OCI-LY3 (cell line): ENCODE data around the gene CACNA2D3.

Experiments
- H2AFZ ChIP-seq: fragments of 200-600, 300-600 bp; shearing (Covaris generic); 2 replicates; pipeline ENCODE4 v1.6.0; 2014; ENCODE audit warnings: antibody characterized with exemption, low read depth, low read length
- H3K27ac ChIP-seq: fragments of 200-600, 300-600 bp; sonication (generic); 2 replicates; pipeline ENCODE4 v1.5.1; 2014; ENCODE audit warnings: mild to moderate bottlenecking, low read length, moderate library complexity, mixed read lengths
- H3K27me3 ChIP-seq: fragments of 200-600, 300-600 bp; sonication (generic); 2 replicates; pipeline ENCODE4 v1.6.1; 2014; ENCODE audit warnings: low read depth, low read length, mixed read lengths
- H3K36me3 ChIP-seq: fragments of 200-600, 300-600 bp; sonication (generic); replicated peaks from 2 replicates; pipeline ENCODE3; 2014; ENCODE audit warnings: low read depth, low read length, mixed read lengths
- H3K4me1 ChIP-seq: fragments of 300-600, 200-600 bp; sonication (generic); 2 replicates; pipeline ENCODE4 v1.6.1; 2014; ENCODE audit warnings: low read length, mixed read lengths
- H3K4me2 ChIP-seq: fragments of 200-600, 300-600 bp; sonication (generic); 2 replicates; pipeline ENCODE4 v1.6.1; 2014; ENCODE audit warnings: low read length, mixed read lengths
- H3K4me3 ChIP-seq: fragments of 300-600, 200-600 bp; sonication (generic); 2 replicates; pipeline ENCODE4 v1.5.1; 2014; ENCODE audit warnings: antibody characterized with exemption, mild to moderate bottlenecking, low read length, moderate library complexity
- H3K79me2 ChIP-seq: fragments of 300-600, 200-600 bp; shearing (Covaris generic); 2 replicates; pipeline ENCODE4 v1.6.1; 2014; ENCODE audit warnings: mild to moderate bottlenecking, low read length, mixed read lengths
- H3K9ac ChIP-seq: fragments of 300-600, 200-600 bp; shearing (Covaris generic); 2 replicates; pipeline ENCODE4 v1.6.0; 2014; ENCODE audit warnings: mild to moderate bottlenecking, low read length, moderate library complexity
- H3K9me3 ChIP-seq: fragments of 200-600, 300-600 bp; shearing (Covaris generic); 2 replicates; pipeline ENCODE4 v1.6.1; 2014; ENCODE audit warnings: low read length, mixed read lengths; ENCODE audit not compliant: insufficient read depth
- H4K20me1 ChIP-seq: fragments of 200-600, 300-600 bp; sonication (generic); 2 replicates; pipeline ENCODE4 v1.6.1; 2016; ENCODE audit warnings: low read length, mixed read lengths; ENCODE audit not compliant: insufficient read depth
- EZH2phosphoT487 ChIP-seq: fragments of 200-600 bp; shearing (Covaris generic); IDR thresholded peaks from 2 replicates; pipeline ENCODE4 v1.6.1; 2018; ENCODE audit warnings: antibody characterized with exemption, mixed run types, low read depth
- TF ChIP-seq, protein P1 (sequence below): fragments of 200-600, 300-600 bp; sonication (generic); IDR thresholded peaks from 2 replicates; pipeline ENCODE4 v1.5.1; 2014; ENCODE audit warnings: antibody characterized with exemption, low read length, low read depth

CACNA2D3 gene

GRCh38 chr3:54983266-54984099 lies 861.1 kb downstream of the CACNA2D3 start:
- H3K27ac ChIP-seq, result no peak overlapping the region
- H3K27me3 ChIP-seq, result peaks cover 3% of the 10 kb centered on the region; the same call in 1 of the 2 replicates
- H3K9ac ChIP-seq, result no peak overlapping the region
- H4K20me1 ChIP-seq, result no peaks in the 10 kb centered on the region
- H3K4me3 ChIP-seq, result no peak overlapping the region
- no peaks in the 10 kb centered on the region for H3K79me2 ChIP-seq
- no peaks in the 10 kb centered on the region for H3K36me3 ChIP-seq
- H3K4me2 ChIP-seq, result no peak overlapping the region
- no peaks in the 10 kb centered on the region for H3K9me3 ChIP-seq
- TF ChIP-seq, protein P1, sequence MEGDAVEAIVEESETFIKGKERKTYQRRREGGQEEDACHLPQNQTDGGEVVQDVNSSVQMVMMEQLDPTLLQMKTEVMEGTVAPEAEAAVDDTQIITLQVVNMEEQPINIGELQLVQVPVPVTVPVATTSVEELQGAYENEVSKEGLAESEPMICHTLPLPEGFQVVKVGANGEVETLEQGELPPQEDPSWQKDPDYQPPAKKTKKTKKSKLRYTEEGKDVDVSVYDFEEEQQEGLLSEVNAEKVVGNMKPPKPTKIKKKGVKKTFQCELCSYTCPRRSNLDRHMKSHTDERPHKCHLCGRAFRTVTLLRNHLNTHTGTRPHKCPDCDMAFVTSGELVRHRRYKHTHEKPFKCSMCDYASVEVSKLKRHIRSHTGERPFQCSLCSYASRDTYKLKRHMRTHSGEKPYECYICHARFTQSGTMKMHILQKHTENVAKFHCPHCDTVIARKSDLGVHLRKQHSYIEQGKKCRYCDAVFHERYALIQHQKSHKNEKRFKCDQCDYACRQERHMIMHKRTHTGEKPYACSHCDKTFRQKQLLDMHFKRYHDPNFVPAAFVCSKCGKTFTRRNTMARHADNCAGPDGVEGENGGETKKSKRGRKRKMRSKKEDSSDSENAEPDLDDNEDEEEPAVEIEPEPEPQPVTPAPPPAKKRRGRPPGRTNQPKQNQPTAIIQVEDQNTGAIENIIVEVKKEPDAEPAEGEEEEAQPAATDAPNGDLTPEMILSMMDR, result no peak
- no peaks in the 10 kb centered on the region for H3K4me1 ChIP-seq
- no peak overlapping the region for H2AFZ ChIP-seq

DNA sequence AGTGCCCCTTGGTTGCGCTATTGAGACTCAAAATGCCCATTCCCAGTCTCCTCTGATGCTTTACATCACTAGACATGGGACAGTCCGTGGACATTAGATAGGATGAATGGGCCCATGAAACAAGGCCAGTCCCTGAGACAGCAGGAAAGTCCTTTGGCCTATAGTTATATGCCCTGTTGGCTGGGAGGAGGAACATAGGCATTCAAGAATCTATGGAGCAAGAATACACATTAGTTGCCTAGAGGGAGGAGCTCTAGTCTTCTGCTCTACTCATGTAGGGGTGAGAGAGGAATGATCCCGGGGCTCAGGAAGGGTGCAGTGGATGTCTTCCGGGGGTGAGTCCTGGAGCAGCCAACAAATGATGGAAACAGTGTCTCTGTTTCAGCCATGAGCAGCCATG lies 863.5 kb downstream of the CACNA2D3 start:
- TF ChIP-seq EZH2phosphoT487, result no peak
- no peak overlapping the region for H3K4me2 ChIP-seq
- no peak overlapping the region for H2AFZ ChIP-seq
- no peak overlapping the region for H3K4me3 ChIP-seq
- no peak overlapping the region for H3K27ac ChIP-seq
- H3K4me1 ChIP-seq, result no peaks in the 10 kb centered on the region
- H4K20me1 ChIP-seq, result no peaks in the 10 kb centered on the region
- no peaks in the 10 kb centered on the region for H3K79me2 ChIP-seq
- H3K27me3 ChIP-seq, result peaks cover 3% of the 10 kb centered on the region; the same call in 1 of the 2 replicates
- no peaks in the 10 kb centered on the region for H3K9me3 ChIP-seq
- no peaks in the 10 kb centered on the region for H3K36me3 ChIP-seq
- no peak overlapping the region for H3K9ac ChIP-seq

- Histone ChIP-seq H3K79me2 (no peaks in the 10 kb centered on the region), H2AFZ (no peak overlapping the region)
- no peak for TF ChIP-seq EZH2phosphoT487
- TF ChIP-seq, protein P1, result no peak
These were observed 863.9 kb downstream of the CACNA2D3 start for GRCh38 chr3:54986294-54986693.

DNA sequence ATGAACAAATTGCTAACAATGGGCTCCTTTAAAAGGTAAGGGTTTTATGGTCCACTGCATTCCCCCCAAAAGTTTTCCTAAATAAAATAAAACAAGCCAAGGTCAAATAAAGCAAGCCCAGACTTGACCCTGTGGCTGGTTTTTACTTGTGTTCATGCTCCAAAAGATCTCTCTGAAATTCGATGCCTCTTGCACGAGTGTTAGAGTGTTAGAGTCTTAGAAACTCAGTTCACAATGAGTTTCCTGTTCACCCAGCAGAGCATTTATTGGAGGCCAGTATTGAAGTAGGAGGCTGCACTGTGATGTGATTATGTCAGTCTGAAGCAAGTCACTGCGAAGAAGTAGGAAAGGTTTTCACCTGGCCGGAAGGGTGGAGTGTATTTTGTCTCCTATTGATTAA lies 865.4 kb downstream of the CACNA2D3 start:
- no peaks in the 10 kb centered on the region for H3K9me3 ChIP-seq
- H3K79me2 ChIP-seq, result no peaks in the 10 kb centered on the region
- no peak overlapping the region for H2AFZ ChIP-seq
- TF ChIP-seq EZH2phosphoT487, result no peak
- TF ChIP-seq, protein P1, result no peak
- no peak overlapping the region for H3K9ac ChIP-seq
- H3K36me3 ChIP-seq, result no peaks in the 10 kb centered on the region
- H3K4me1 ChIP-seq, result no peaks in the 10 kb centered on the region
- no peaks in the 10 kb centered on the region for H4K20me1 ChIP-seq
- H3K27me3 ChIP-seq, result no peaks in the 10 kb centered on the region; the same call in 1 of the 2 replicates
- no peak overlapping the region for H3K4me2 ChIP-seq
- no peak overlapping the region for H3K4me3 ChIP-seq
- H3K27ac ChIP-seq, result no peak overlapping the region

More at GRCh38 chr3:54986294-54986693, 863.9 kb downstream of the CACNA2D3 start:
- Histone ChIP-seq H3K9me3 (no peaks in the 10 kb centered on the region), H3K9ac (no peak overlapping the region), H3K27ac (no peak overlapping the region), H3K4me3 (no peak overlapping the region), H3K27me3 (peaks cover 3% of the 10 kb centered on the region; the same call in 1 of the 2 replicates), H4K20me1 (no peaks in the 10 kb centered on the region), H3K36me3 (no peaks in the 10 kb centered on the region), H3K4me1 (no peaks in the 10 kb centered on the region), H3K4me2 (no peak overlapping the region)
